Activated CD4-positive, alpha-beta T cell treated with anti-CD3 and anti-CD28 coated beads, Interleukin-2, amount 50 U/mL, for 48 hours (primary cell): ENCODE results near the gene ADAMTS4.
"Not testable (repeated sequence)": the region's sequence is repeated elsewhere in the genome, so short reads cannot be mapped to it uniquely, and the experiment has no call there.

ENCODE experiments used
- DNase-seq, 2 experiments: peaks; one replicate each; pipeline ENCODE4 v3.0.0-alpha.2; 2020

ADAMTS4 gene, protein sequence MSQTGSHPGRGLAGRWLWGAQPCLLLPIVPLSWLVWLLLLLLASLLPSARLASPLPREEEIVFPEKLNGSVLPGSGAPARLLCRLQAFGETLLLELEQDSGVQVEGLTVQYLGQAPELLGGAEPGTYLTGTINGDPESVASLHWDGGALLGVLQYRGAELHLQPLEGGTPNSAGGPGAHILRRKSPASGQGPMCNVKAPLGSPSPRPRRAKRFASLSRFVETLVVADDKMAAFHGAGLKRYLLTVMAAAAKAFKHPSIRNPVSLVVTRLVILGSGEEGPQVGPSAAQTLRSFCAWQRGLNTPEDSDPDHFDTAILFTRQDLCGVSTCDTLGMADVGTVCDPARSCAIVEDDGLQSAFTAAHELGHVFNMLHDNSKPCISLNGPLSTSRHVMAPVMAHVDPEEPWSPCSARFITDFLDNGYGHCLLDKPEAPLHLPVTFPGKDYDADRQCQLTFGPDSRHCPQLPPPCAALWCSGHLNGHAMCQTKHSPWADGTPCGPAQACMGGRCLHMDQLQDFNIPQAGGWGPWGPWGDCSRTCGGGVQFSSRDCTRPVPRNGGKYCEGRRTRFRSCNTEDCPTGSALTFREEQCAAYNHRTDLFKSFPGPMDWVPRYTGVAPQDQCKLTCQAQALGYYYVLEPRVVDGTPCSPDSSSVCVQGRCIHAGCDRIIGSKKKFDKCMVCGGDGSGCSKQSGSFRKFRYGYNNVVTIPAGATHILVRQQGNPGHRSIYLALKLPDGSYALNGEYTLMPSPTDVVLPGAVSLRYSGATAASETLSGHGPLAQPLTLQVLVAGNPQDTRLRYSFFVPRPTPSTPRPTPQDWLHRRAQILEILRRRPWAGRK

DNA sequence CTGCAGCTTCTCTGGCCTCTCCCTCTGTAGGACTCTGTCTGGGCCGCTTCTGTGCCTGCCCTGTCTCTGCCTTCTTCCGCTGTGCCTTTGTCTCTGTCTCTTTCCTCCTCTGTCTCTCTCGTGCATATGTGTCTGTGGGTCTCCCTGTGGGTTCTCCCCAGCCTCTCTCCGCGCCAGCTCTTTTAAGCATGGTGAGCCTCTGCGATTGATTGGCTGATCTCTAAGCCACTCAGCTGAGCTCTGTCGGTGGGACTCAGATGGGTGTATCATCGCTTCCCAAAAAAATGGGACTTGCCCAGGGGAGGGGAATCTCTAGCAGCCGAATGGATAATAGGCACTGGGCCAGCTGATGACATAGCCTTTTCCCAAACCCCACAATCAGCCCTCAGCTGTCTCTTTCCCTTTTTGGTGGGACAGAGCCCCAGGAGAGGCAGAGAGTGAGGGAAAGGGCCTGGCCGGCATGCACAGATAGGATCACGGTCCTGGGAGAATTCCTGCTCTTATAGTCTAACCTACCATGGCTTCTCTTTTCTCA lies at the start of gene ADAMTS4:
TSS of gene ADAMTS4 (minus strand) at position 158 of the 535 bp plus-strand sequence. CDS start 427 bp downstream, outside the sequence.
- DNase-seq: no peak

DNA sequence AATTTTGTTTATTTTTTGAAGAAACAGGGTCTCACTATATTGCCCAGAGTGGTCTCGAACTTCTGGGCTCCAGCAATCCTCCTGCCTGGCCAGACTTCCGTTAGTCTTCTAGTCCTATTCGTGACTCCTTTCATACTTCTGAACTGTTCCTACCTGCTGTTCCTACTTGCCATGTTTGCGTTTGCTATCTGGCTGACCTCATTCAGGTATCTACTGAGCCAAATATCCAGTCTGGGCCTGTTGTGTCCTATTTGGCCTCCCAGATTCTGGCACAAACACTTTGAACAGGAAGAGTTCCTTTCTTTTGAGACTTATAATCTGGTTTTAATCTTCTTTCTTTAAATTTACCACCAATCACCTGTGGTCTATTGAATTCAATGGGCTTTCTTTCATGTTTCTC lies 46.0 kb upstream of the ADAMTS4 start:
- no peak for DNase-seq

DNA sequence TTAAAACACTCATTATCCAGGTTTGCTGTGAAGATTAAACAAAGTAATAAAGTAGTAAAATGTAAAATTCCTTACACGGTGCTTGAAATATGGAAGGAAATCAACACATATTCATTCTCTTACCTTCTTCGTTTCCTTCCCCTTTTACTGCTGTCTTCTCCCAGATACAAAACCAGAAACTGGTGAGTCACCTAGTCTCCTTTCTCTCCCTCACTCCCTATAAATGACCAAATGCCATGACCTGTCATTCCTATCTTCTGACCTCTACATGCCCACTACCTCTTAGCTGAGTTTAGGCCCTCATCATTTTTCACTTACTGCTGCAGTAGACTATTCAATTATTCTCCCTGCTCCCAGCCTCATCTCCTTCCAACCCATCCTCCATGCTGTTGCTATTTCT lies 43.5 kb upstream of the ADAMTS4 start:
- no peak for DNase-seq

DNA sequence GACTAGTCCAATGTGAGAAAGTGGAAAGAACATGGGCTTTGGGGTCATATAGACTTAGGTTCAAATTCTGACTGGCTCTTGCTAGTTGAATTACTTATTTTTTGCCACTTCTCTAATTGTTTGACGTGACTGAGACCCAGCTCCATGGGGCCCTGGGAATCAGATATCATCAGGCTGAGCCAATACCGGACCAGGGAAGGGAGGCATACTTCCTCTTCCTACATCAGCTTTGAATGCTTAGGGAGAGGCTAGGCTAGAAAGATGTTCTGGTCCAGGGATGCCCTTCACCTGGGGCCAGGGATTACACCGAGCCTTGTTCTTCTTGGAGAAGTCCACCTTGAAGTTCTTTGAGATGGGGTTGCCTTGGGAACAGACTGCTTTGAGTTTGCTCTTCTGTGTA lies 42.8 kb upstream of the ADAMTS4 start:
- no peak for DNase-seq

DNA sequence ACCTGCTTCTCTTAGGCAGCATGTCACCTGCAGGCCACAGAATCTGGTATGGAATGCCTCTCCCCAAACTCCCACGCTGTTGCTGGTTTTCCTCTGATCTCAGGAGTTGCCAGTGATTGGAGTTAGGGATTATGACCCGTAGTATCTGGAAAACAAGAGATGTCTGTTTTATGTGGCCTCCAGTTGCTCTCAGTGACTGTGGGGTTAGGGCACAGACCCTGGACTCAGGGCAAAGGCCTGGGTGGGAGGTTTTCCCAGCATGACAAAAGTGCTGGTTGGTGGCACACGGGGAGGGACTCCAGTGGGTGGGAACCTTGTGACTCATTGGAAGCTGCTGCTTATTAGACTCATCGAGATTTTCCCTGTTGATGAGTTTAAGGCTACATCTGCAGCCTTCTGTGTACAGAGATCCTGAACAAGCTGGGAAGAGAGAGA lies 39.2 kb upstream of the ADAMTS4 start, which contains the start of gene NR1I3:
TSS of gene NR1I3 (minus strand) at position 165 of the 435 bp plus-strand sequence. CDS start 1,638 bp downstream, outside the sequence.
- DNase-seq: no peak

DNA sequence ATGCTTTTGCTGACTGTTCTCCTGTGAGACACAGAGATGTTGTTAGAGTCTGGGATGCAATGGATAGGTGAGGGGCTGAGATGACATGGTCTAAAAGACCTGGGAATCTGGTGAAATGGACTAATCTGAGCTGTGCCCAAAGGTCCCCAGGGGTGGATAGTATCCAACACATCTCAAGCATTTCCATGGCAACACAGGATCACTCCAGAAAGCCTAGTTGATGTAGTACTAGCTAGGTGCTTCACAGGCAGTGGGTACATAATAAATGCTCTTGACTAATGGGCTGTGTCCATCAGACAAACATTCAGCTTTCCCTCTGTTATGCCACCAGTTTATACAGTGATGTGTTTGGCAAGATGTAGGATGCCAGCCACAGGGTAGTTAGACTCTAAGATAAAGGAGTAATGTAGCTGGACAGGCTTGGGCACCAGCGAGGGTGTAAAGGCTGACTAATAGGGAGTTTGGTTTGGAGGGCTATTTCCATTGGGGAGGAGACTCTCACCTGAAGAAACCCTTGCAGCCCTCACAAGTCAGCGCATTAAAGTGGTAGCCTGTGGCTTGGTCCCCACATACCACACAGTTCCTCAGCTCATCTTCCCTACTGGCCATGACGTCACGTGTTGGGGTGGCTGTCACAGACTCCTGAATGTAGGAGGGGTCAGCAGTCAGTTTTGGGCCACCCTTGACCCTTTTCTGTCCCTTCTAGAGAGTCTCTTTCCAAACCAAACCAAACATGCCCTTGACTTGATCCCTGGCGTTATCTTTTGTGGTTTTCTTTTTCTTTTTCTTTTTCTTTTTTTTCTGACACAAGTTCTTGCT lies 37.3 kb upstream of the ADAMTS4 start:
- no peak for DNase-seq

DNA sequence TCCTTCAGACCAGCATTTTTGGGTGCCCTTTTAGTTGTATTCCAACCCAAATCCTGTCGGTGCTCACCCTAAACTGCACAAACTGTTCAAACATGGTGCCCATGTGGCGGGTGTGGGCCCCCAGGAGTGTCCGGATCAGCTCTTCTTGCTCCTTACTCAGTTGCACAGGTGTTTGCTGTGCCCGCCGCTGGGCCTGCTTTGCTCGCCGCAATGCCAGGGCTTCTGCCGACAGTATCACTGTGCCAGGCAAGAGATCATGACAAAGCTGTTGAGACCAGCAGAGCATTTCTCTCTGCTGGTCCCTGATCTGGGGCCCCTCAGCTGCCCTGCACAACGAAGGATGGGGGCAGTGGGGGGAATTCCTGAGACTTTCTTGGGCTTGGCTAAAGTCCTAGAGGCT lies 34.2 kb upstream of the ADAMTS4 start:
- DNase-seq: no peak

GRCh38 chr1:161230762-161231161 lies 31.9 kb upstream of the ADAMTS4 start:
- no peak for DNase-seq

- DNase-seq: no peak
Measured at GRCh38 chr1:161229896-161230295, 31.0 kb upstream of the ADAMTS4 start.

DNA sequence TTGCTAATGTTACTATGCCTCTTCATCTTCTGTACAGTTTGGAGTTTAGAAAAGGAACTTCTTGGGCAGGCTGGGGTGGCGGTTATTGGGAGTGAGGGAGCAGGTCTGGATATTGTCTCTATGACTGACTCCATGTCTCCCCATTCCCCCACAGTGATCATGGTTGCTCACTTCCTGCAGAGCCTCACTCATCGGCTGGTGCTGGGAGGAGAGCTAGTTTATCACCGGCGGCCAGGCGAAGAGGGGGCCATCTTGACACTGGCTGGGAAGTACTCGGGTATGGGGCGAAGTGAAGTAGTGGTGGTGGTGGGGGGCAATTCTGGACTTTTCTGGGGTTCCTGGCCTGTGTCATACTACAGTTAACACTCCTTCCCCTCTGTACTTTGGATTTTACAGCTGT lies 29.2 kb upstream of the ADAMTS4 start:
- no peak for DNase-seq

GRCh38 chr1:161227196-161227871 lies 28.5 kb upstream of the ADAMTS4 start:
- peak; percentile 94 to 95 for DNase-seq

DNA sequence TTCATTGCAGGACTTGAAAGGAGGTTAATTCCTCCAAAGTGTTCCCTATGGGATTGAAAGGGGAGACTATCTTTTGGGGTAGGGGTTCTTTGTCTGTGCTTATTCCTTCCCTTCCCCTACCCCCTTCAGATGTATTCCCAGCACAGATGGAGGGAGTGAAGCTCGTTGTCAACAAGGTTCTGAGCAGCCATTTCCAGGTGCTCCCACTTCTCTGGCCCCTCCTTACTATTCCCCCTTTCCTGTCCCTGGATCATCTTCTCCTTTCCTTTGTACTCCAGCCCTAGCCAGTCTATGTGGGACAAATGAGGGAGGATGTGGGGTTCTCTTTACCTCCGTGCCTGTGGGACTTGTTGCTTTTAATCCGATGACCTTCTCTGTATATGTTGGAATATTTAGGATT lies 27.9 kb upstream of the ADAMTS4 start:
- no peak for DNase-seq

GRCh38 chr1:161226320-161226711 lies 27.5 kb upstream of the ADAMTS4 start:
- DNase-seq: peak in 1 of 2 experiments; percentile 18

DNA sequence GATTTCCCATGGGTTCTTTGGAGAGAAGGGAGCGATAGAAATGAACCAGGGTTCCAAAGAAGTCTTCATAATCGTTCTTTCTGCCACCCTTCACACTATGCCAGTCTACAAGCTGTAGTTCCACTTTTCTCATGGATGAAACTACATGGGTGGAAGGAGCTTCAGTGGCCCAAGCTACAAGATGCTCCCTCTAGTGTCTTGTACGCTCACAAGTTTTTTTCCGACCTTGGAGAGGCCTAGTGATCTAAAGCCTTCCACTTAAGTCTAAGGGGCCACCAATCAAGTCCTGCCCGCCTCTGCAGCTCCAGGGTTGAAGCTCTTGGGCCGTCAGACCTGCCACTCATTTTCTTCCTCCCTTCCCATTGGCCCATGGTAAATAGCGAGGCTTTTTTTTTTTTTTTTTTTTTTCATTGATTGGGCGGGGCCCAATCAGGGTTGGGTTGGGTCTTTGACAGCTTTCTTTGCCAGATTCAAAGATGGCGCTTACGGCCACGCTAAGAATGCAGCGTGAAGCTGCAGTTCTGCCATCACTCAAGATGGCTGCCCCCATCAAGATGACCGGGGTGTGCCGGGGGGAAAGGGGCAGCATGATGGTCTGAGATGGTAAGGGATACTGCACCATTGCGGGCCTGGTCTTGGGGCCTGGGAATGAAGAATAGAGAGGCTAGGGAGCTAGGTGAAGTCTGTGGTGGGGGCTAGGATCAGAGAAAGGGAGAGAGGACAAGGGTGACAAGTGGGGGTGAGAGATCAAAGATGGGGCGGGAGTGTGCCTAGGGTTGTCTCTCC lies 26.9 kb upstream of the ADAMTS4 start, which contains the start of gene TOMM40L:
TSS of gene TOMM40L (plus strand) at position 527 of the 786 bp plus-strand sequence. CDS start 430 bp downstream, outside the sequence.
- DNase-seq: peak; percentile 85 to 90

DNA sequence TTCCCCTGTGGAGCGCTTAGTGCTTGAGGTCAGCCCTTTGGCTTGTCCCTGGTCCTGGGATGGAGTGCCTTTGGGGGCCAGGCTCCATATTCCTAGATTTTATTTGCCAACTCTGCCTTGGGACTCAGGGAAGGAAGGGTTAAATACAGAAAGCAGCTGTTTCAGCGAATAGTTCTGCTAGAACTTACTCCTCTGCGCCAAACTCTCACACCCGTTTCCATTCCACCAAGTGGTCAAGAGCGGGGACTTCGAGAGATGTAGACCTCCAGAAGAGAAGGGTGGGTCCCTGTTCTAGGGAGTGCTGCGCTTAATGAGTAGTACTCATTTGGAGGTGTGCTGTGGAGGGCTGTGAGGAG lies 26.3 kb upstream of the ADAMTS4 start:
- DNase-seq: no peak

- not testable (repeated sequence) for DNase-seq
Measured at GRCh38 chr1:161224695-161225087, 25.8 kb upstream of the ADAMTS4 start.

GRCh38 chr1:161223805-161224694 lies 25.2 kb upstream of the ADAMTS4 start:
- no peak for DNase-seq

DNA sequence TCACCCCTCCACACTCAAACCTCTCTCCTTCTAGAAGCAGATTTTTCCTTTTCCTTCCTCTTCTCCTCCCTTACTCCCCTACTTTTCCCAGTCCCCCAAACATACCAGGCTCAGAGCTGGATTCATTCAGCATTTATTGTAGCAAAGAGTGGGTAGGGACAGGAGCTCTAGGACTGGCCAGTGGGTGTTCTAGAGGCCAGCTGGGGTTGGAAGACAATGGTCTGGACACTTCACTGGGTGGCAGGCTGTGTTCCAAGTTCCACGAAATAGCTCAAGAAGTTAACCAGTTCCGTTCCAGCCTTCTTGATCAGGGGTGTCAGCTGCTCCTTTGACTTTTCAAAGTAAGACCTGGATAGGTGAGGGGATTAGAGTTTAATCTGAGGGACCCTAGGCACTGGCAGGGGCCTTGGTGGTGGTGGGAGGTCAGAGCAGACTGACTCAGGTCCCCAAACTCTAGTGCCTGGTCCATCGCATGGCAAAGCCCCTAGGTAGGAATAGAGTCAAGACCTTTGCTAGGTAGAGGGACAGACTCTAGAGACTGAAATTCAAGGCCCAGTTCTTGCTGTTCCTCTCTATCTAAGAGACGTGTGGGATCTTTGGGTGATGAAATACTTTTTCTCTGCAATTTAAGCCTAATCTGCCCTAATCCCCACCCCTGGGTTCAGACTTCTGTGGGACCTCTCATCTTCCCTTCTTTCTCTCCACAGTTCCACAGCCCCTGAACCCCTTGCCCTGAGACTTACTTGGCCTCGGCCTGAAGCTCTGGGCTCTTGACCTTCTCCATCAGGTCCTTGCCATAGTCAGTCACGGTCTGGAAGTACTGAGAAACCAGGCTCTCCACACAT lies 23.5 kb upstream of the ADAMTS4 start:
- no peak for DNase-seq

GRCh38 chr1:161220002-161220401 lies 21.1 kb upstream of the ADAMTS4 start:
- no peak for DNase-seq
